Ishikawa (cell line): ENCODE results near the gene PDIA5.

Source experiments
- CEBPB ChIP-seq: IDR thresholded peaks from 2 replicates; pipeline ENCODE4 v1.6.1; 2012
- CREB1 ChIP-seq: IDR thresholded peaks from 2 replicates; pipeline ENCODE4 v1.6.1; 2012; ENCODE audit warnings: low read depth
- EGR1 ChIP-seq: IDR thresholded peaks from 2 replicates; pipeline ENCODE4 v1.6.1; 2012
- EP300 ChIP-seq: IDR thresholded peaks from 2 replicates; pipeline ENCODE4 v1.6.1; 2012; ENCODE audit warnings: borderline replicate concordance
- FOXM1 ChIP-seq: IDR thresholded peaks from 2 replicates; pipeline ENCODE4 v1.6.1; 2012; ENCODE audit warnings: low read depth, borderline replicate concordance
- MAX ChIP-seq: IDR thresholded peaks from 2 replicates; pipeline ENCODE4 v1.6.1; 2012
- NFIC ChIP-seq: IDR thresholded peaks from 2 replicates; pipeline ENCODE4 v1.6.1; 2012
- RAD21 ChIP-seq: IDR thresholded peaks from 2 replicates; pipeline ENCODE4 v1.6.1; 2012; ENCODE audit warnings: low read depth
- REST ChIP-seq: IDR thresholded peaks from 2 replicates; pipeline ENCODE4 v1.6.1; 2012; ENCODE audit warnings: low read depth, mild to moderate bottlenecking
- TAF1 ChIP-seq: IDR thresholded peaks from 2 replicates; pipeline ENCODE4 v1.6.1; 2012; ENCODE audit warnings: low read depth, mild to moderate bottlenecking
- TCF12 ChIP-seq: IDR thresholded peaks from 2 replicates; pipeline ENCODE4 v1.6.1; 2012; ENCODE audit warnings: low read depth
- TEAD4 ChIP-seq: IDR thresholded peaks from 2 replicates; pipeline ENCODE4 v1.6.1; 2012
- USF1 ChIP-seq: IDR thresholded peaks from 2 replicates; pipeline ENCODE4 v1.6.1; 2012
- YY1 ChIP-seq: IDR thresholded peaks from 2 replicates; pipeline ENCODE4 v1.6.1; 2012; ENCODE audit warnings: low read depth
- ZBTB7A ChIP-seq: IDR thresholded peaks from 2 replicates; pipeline ENCODE4 v1.6.1; 2012; ENCODE audit warnings: low read depth

Gene PDIA5

GRCh38 chr3:123110976-123111615 is 44.3 kb downstream of the PDIA5 start:
- no peak for TF ChIP-seq TCF12
- TF ChIP-seq YY1: no peak
- TF ChIP-seq CREB1: no peak
- no peak for TF ChIP-seq REST
- no peak for TF ChIP-seq NFIC
- no peak for TF ChIP-seq CEBPB
- TF ChIP-seq EP300: no peak
- TF ChIP-seq RAD21: no peak
- no peak for TF ChIP-seq MAX
- TF ChIP-seq USF1: no peak
- no peak for TF ChIP-seq EGR1
- no peak for TF ChIP-seq TEAD4
- no peak for TF ChIP-seq ZBTB7A
- no peak for TF ChIP-seq TAF1

GRCh38 chr3:123111640-123112039 is 44.8 kb downstream of the PDIA5 start:
- TF ChIP-seq TAF1 (no peak), YY1 (no peak), REST (no peak), FOXM1 (no peak), CREB1 (no peak), EP300 (no peak), NFIC (no peak), EGR1 (no peak), TCF12 (no peak), RAD21 (no peak), USF1 (no peak), MAX (no peak), TEAD4 (no peak), ZBTB7A (no peak), CEBPB (no peak)

GRCh38 chr3:123112232-123112631 is 45.4 kb downstream of the PDIA5 start:
- no peak for TF ChIP-seq TEAD4
- TF ChIP-seq CREB1: no peak
- no peak for TF ChIP-seq NFIC
- TF ChIP-seq MAX: no peak
- no peak for TF ChIP-seq FOXM1
- TF ChIP-seq USF1: no peak
- no peak for TF ChIP-seq CEBPB
- TF ChIP-seq EP300: no peak
- TF ChIP-seq YY1: no peak
- TF ChIP-seq ZBTB7A: no peak
- TF ChIP-seq TAF1: no peak
- TF ChIP-seq TCF12: no peak
- TF ChIP-seq REST: no peak
- TF ChIP-seq RAD21: no peak
- TF ChIP-seq EGR1: no peak
